Epithelial cell of proximal tubule (primary cell): Measurements from ENCODE around the gene CDHR5. TPM values are rescaled to one million over a fixed set of nuclear protein-coding genes. Genes with fewer than 3 reads are reported as not detected.

Experiments
- DNase-seq: peaks from one replicate; pipeline ENCODE4 v3.0.0-alpha.2; 2011; ENCODE audit warnings: low read depth
- H3K4me3 ChIP-seq: 2 replicates; pipeline ENCODE4 v1.5.1; 2011; ENCODE audit warnings: low read depth, mild to moderate bottlenecking, low read length
- CTCF ChIP-seq: conservative IDR thresholded peaks from 2 replicates; pipeline ENCODE4 v1.5.1; 2012; ENCODE audit warnings: low read depth, mild to moderate bottlenecking, low read length
- total RNA-seq: library from RNA; depleted of rRNA; stranded (reverse); fragments of >200 nt; gene quantifications from 2 replicates; pipeline ENCODE4 v1.2.3, GENCODE V29; 2015

The CDHR5 gene
- total RNA-seq, 1 donor from 2014 or later: not detected

GRCh38 chr11:628056-628455 is 3.3 kb upstream of the CDHR5 start:
- TF ChIP-seq CTCF: no peak
- no peak overlapping the region for H3K4me3 ChIP-seq
- no peak for DNase-seq

DNA sequence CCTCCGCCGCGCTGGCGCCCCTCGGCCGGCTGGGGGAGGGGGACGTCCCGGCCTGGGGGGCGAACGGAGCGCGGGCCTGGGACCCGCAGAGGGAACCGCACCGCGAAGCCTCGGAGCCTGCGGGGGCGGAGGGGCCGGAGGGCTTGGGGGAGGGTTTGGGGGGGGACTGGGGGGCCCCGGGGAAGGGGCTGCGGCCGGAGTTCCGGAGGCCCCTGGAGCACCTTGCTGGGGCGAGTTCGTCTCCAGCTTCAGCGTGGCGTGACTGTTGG is 2.5 kb upstream of the CDHR5 start:
- no peak for TF ChIP-seq CTCF
- DNase-seq: no peak
- H3K4me3 ChIP-seq: no peak overlapping the region

DNA sequence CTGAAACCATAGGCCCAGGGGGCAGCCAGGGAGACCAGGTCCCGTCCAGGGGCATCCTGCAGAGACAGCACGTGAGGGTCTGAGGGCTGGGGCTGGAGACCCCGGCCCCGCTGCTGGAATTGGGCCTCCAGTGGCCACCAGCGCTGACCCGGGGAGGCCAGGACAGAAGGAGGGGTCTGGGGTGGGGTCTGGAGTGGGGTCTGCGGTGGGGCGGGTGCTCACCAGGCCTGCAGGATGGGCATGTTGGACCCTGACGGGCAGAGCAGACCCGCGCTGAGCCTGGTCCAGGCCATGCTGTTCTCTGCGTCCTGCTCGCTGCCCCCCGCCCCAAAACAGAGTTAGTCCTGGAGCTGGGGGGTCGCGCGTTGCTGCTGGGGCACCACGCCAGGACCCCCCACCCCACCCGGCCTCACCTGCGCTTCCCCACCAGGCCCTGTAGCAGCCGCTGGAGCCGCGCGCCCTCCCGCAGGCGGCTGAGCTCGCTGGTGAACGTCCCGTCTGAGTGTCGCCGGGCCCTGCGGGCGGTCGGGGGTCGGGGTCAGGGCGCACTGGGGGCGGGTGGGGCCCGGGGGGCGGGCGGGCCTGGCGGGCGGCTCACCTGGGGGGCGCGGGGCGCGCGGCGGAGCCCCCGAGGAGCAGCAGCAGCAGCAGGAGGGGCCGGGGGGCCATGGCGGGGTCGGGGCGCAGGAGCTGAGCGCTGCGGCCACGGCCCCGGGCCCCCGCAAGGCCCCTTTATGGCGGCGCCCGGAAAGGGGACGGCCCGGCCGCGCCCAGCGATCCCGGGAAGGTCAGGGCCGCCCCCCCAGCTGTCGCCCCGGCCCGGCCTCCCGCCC is 1.9 kb upstream of the CDHR5 start, which contains the start of gene SCT:
SCT (minus strand) TSS at position 707 of the 833 bp plus-strand sequence; CDS start at position 669, 38 bp downstream.
- H3K4me3 ChIP-seq: no peak within 1 kb of the TSS
- DNase-seq: no peak
- TF ChIP-seq CTCF: no peak

- H3K4me3 ChIP-seq: no peak overlapping the region
- no peak for DNase-seq
- no peak for TF ChIP-seq CTCF
These were observed 997 bp upstream of the CDHR5 start for GRCh38 chr11:625636-626268.

DNA sequence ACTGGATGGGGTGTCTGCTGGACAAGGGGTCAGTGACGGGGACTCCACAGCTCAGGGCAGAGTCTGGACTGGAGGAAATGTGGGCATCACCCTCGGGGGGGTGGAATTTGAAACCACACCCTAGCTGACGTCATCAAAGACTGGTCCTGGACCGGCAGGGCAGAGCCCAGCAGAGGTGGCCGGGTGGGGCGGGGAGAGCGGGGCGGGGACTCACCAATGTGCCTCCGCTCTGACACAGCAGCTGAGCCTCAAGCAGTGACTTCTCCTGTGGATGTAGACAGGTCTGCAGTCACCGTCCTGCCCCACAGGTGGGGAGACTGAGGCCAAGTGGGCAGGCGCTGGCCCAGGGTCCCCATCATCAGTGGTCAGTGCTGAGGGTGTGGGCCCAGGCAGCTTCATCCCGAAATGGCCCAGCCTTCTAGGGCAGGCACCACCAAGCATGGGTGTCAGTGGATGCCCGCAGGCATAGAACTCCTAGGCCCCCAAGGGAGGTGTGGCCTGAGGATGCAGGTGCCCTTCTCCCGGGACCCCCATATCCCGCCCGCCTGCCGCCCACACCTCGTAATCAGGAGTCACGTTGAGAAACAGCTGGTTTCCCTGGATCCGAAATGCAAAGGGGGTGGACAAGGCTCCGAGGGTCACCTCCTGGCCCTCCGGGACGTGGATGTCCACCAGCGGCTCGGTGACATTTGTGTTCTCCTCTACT is 603 bp downstream of the CDHR5 start:
- no peak for DNase-seq
- H3K4me3 ChIP-seq: no peak overlapping the region
- no peak for TF ChIP-seq CTCF

- DNase-seq: no peak
- no peak overlapping the region for H3K4me3 ChIP-seq
- no peak for TF ChIP-seq CTCF
These were observed 1.3 kb downstream of the CDHR5 start for GRCh38 chr11:623349-623869.
